Testis (tissue), 3 donors: ENCODE measurements around the gene MED25. TPM values are rescaled to one million over a fixed set of nuclear protein-coding genes. Genes with fewer than 3 reads are reported as not detected.

Source experiments
- DNase-seq: peaks from one replicate; pipeline ENCODE4 v3.0.0-alpha.2; 2019
- H3K27ac ChIP-seq, 2 donors: fragments of 200-600 bp; sonication (generic); one replicate each; pipeline ENCODE4 v1.5.1; 2019
- H3K27me3 ChIP-seq: fragments of 200-600 bp; sonication (generic); one replicate; pipeline ENCODE4 v1.5.1; 2019
- H3K36me3 ChIP-seq: fragments of 200-600 bp; sonication (generic); one replicate; pipeline ENCODE4 v1.5.1; 2017; ENCODE audit warnings: low read depth; ENCODE audit errors: missing control alignments
- H3K4me1 ChIP-seq: fragments of 200-600 bp; sonication (generic); one replicate; pipeline ENCODE4 v1.5.1; 2019
- H3K4me3 ChIP-seq, 2 donors: fragments of 200-600 bp; sonication (generic); one replicate each; pipeline ENCODE4 v1.5.1; 2017 to 2019
- H3K9me3 ChIP-seq: fragments of 200-600 bp; sonication (generic); one replicate; pipeline ENCODE4 v1.5.1; 2017
- POLR2A ChIP-seq: fragments of 450-650 bp; IDR thresholded peaks from one replicate; pipeline ENCODE4 v1.6.1; 2017; ENCODE audit warnings: antibody characterized with exemption, mild to moderate bottlenecking, moderate library complexity
- WGBS, 2 donors: methylation state at CpG; one replicate each; pipeline ENCODE4 v1.1.5; 2018; 5-methylcytosine and 5-hydroxymethylcytosine counted together
- intact Hi-C: fragments of 100-400 bp; cut with DNase I; formaldehyde crosslinking; loops from one replicate; pipeline ENCODE4 v1.15.1; 2023; ENCODE audit warnings: low total_unique reads
- polyA plus RNA-seq: library from polyadenylated mRNA; stranded (reverse); fragments of 350-450 nt; fragmentation: Illumina TruSeq; extraction: RNeasy Lipid Tissue Mini Kit (QIAGEN cat#74804); gene quantifications from one replicate; pipeline ENCODE4 v1.2.3, GENCODE V29; 2014; ENCODE audit warnings: low read depth, low replicate concordance; ENCODE audit not compliant: insufficient read depth
- total RNA-seq, 2 donors: library from RNA; depleted of rRNA; stranded (reverse); fragments of >200 nt; gene quantifications; one replicate each; pipeline ENCODE4 v1.2.3, GENCODE V29; 2016
- TF ChIP-seq, protein P1 (sequence below), 3 experiments: fragments of 450-650 bp in 2 of 3; fragments of 200-600 bp in 1 of 3; sonication (generic) in 1 of 3; IDR thresholded peaks; one replicate each; pipeline ENCODE4 v1.5.1; 2016 to 2019; ENCODE audit warnings: antibody characterized with exemption in 3 of 3, mild to moderate bottlenecking in 2 of 3, moderate library complexity in 1 of 3

The MED25 gene
- total and polyA plus RNA-seq, 3 donors from 2014 or later: 156 to 246 (median 244) TPM

DNA sequence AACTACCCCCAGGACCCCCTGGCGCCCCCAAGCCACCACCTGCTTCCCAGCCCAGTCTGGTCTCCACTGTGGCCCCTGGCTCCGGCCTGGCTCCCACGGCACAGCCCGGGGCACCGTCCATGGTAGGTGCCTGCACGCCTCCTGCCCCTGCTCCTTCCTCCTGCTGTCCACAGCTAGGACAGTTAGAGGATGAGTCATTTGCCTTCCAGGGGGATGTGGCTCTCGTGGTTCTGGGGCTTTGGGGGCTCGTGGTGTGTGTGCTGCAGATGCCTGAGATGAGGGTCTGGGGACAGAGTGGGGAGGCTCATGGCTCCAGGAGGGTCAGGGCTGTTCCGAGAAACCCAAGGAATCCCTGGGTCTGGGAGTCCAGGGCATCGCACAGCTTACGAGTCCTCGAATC lies 12.7 kb downstream of the MED25 start:
- no peak overlapping the region for H3K27ac ChIP-seq

DNA sequence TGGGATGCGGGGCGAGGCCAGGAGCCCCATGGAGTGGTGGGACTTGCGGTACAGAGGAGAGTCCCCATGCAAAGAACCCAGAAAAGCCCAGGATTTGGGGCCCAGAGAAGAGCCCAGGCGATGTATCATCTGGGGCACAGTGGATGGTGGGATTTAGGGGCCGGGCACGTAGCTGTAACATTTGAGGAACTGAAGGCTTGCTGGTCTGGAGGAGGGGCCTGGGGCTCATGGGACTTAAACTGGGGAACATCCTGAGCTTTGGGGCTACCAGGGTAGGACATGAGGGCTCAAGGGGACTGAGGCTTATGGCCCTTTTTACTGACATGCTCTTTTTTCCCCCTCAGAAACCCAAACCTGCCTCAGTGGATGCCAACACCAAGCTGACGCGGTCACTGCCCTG lies 13.5 kb downstream of the MED25 start:
- DNase-seq: no peak
- Histone ChIP-seq H3K27ac (no peak overlapping the region), H3K4me1 (peaks cover 4% of the 10 kb centered on the region), H3K9me3 (no peaks in the 10 kb centered on the region), H3K4me3 (no peak overlapping the region), H3K36me3 (peaks cover 3% of the 10 kb centered on the region), H3K27me3 (no peaks in the 10 kb centered on the region)
- 90 to 93% methylated on average over 2 to 8 of the region's 8 CpGs for WGBS, 2 donors
- no peak for TF ChIP-seq POLR2A
- TF ChIP-seq, protein P1, sequence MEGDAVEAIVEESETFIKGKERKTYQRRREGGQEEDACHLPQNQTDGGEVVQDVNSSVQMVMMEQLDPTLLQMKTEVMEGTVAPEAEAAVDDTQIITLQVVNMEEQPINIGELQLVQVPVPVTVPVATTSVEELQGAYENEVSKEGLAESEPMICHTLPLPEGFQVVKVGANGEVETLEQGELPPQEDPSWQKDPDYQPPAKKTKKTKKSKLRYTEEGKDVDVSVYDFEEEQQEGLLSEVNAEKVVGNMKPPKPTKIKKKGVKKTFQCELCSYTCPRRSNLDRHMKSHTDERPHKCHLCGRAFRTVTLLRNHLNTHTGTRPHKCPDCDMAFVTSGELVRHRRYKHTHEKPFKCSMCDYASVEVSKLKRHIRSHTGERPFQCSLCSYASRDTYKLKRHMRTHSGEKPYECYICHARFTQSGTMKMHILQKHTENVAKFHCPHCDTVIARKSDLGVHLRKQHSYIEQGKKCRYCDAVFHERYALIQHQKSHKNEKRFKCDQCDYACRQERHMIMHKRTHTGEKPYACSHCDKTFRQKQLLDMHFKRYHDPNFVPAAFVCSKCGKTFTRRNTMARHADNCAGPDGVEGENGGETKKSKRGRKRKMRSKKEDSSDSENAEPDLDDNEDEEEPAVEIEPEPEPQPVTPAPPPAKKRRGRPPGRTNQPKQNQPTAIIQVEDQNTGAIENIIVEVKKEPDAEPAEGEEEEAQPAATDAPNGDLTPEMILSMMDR (IDR thresholded peaks at IDR 0.05): no peak
- intact Hi-C loops: no loop called here

More for the DNA sequence above, 12.7 kb downstream of the MED25 start:
- no peak overlapping the region for H3K4me3 ChIP-seq
- no peak for TF ChIP-seq POLR2A
- TF ChIP-seq, protein P1 (IDR thresholded peaks at IDR 0.05): no peak
- no peaks in the 10 kb centered on the region for H3K27me3 ChIP-seq
- H3K9me3 ChIP-seq: no peaks in the 10 kb centered on the region
- 92 to 95% methylated on average over 11 to 12 of the region's 12 CpGs for WGBS, 2 donors
- H3K4me1 ChIP-seq: peaks cover 4% of the 10 kb centered on the region
- intact Hi-C loops: no loop called here
- H3K36me3 ChIP-seq: peaks cover 3% of the 10 kb centered on the region
- no peak for DNase-seq

DNA sequence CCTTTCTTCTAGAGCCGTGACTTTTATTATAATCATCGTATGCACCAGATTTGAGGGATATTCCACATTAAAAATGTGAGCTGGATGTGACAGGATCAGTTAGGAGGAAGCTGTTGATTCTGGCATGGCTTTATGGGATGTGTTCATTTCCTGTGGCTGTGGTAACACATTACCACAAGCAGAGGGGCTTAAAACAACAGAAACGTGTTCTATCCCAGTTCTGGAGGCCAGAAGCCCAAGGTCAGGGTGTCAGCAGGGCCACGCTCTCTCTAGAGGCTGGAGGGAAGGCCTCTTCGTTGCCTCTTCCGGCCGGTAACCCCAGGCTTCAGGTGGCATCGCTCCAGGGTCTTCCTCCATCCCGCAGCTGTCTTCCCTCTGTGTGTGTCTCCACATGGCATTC lies 14.5 kb downstream of the MED25 start:
- no peaks in the 10 kb centered on the region for H3K9me3 ChIP-seq
- peaks cover 3% of the 10 kb centered on the region for H3K36me3 ChIP-seq
- H3K27ac ChIP-seq: no peak overlapping the region
- H3K4me1 ChIP-seq: no peaks in the 10 kb centered on the region
- no peak for TF ChIP-seq POLR2A
- TF ChIP-seq, protein P1 (IDR thresholded peaks at IDR 0.05): no peak
- H3K4me3 ChIP-seq: no peak overlapping the region
- intact Hi-C loops: no loop called here
- H3K27me3 ChIP-seq: no peaks in the 10 kb centered on the region
- DNase-seq: no peak
- WGBS, 2 donors: 50 to 79% methylated on average over 9 of the region's 9 CpGs

DNA sequence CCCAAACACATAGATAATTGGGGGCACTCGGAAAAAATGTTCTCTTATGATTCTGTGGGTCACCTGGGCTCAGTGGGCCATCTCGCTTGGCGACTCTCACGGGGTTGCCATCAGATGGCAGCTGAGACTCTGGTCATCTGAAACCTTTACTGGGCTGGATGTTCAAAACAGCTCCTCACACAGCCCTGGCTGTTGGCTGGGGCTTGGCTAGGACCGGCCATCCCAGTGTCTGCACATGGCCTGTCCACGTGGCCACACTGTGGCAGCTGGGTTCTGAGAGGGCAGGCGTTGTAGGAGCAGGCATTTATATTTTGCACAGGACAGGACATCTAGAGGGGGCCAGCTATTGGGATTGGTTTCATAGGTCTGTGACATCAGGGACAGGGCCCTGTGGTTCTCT lies 15.5 kb downstream of the MED25 start:
- WGBS, 2 donors: 92 to 93% methylated on average over 4 to 7 of the region's 7 CpGs
- Histone ChIP-seq H3K4me1 (no peaks in the 10 kb centered on the region), H3K4me3 (no peak overlapping the region), H3K27me3 (no peaks in the 10 kb centered on the region), H3K9me3 (no peaks in the 10 kb centered on the region), H3K27ac (no peak overlapping the region), H3K36me3 (peaks cover 3% of the 10 kb centered on the region)
- DNase-seq: no peak
- intact Hi-C loops: no loop called here
- TF ChIP-seq, protein P1 (IDR thresholded peaks at IDR 0.05): no peak
- no peak for TF ChIP-seq POLR2A

DNA sequence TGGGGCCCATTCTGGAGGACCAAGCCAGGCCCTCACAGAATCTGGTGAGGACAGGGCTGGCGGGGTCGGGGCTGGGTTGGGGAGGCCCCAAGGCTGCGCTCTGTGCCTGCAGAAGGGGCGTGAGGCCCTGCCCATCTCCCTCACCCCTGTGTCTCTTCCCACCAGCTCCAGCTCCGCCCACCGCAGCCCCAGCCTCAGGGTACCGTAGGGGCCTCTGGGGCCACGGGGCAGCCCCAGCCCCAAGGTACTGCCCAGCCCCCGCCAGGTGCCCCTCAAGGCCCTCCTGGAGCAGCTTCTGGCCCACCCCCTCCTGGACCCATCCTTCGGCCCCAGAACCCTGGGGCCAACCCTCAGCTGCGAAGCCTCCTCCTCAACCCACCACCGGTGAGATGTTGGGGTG lies 17.5 kb downstream of the MED25 start:
- H3K4me3 ChIP-seq: no peak overlapping the region
- 94 to 100% methylated on average over 7 to 12 of the region's 12 CpGs for WGBS, 2 donors
- peaks cover 3% of the 10 kb centered on the region for H3K36me3 ChIP-seq
- H3K9me3 ChIP-seq: no peaks in the 10 kb centered on the region
- H3K27me3 ChIP-seq: no peaks in the 10 kb centered on the region
- TF ChIP-seq, protein P1 (IDR thresholded peaks at IDR 0.05): no peak
- TF ChIP-seq POLR2A: no peak
- DNase-seq: no peak
- no peak overlapping the region for H3K27ac ChIP-seq
- no peaks in the 10 kb centered on the region for H3K4me1 ChIP-seq
- intact Hi-C loops: no loop called here
